SU-DHL-6 (cell line): ENCODE results near the gene DGKB.

Experiments
- H2AFZ ChIP-seq: fragments of 200-600 bp; sonication (generic); 2 replicates; pipeline ENCODE4 v1.6.1; 2014; ENCODE audit warnings: low read depth, mild to moderate bottlenecking, moderate library complexity, mixed read lengths, antibody characterized with exemption, low read length; ENCODE audit not compliant: severe bottlenecking
- H3F3A ChIP-seq: fragments of 200-600 bp; shearing (Covaris generic); 2 replicates; pipeline ENCODE4 v1.6.0; 2016; ENCODE audit warnings: antibody characterized with exemption, mild to moderate bottlenecking; ENCODE audit not compliant: insufficient read depth
- H3K27ac ChIP-seq: fragments of 200-600 bp; sonication (generic); 2 replicates; pipeline ENCODE4 v1.5.1; 2016; ENCODE audit warnings: low read depth, mild to moderate bottlenecking, low read length, moderate library complexity, mixed read lengths
- H3K27me3 ChIP-seq: fragments of 200-600 bp; sonication (generic), shearing (Covaris generic); 2 replicates; pipeline ENCODE4 v1.6.0; 2014; ENCODE audit warnings: mild to moderate bottlenecking, low read length
- H3K36me3 ChIP-seq: fragments of 200-600 bp; sonication (generic); 2 replicates; pipeline ENCODE4 v1.6.1; 2014; ENCODE audit warnings: mild to moderate bottlenecking, low read length, mixed read lengths
- H3K4me2 ChIP-seq: fragments of 300-600, 200-600 bp; shearing (Covaris generic), sonication (generic); 2 replicates; pipeline ENCODE4 v1.6.0; 2014; ENCODE audit warnings: low read length, low read depth, mild to moderate bottlenecking; ENCODE audit not compliant: poor library complexity, severe bottlenecking
- H3K4me3 ChIP-seq: fragments of 200-600 bp; sonication (generic); 2 replicates; pipeline ENCODE4 v1.5.1; 2014; ENCODE audit warnings: antibody characterized with exemption, low read length, mild to moderate bottlenecking, mixed read lengths; ENCODE audit not compliant: insufficient read depth, poor library complexity, severe bottlenecking
- H3K79me2 ChIP-seq: fragments of 200-600 bp; sonication (generic); 2 replicates; pipeline ENCODE4 v1.6.1; 2014; ENCODE audit warnings: mild to moderate bottlenecking, low read length, moderate library complexity; ENCODE audit not compliant: insufficient read depth
- H3K9ac ChIP-seq: fragments of 200-600 bp; sonication (generic); 2 replicates; pipeline ENCODE4 v1.7.0; 2014; ENCODE audit warnings: mild to moderate bottlenecking, low read length
- H3K9me2 ChIP-seq: fragments of 200-600 bp; sonication (generic); replicated peaks from 2 replicates; pipeline ENCODE4 v1.6.1; 2014; ENCODE audit warnings: low read length; ENCODE audit not compliant: insufficient read depth
- H3K9me3 ChIP-seq: fragments of 200-600 bp; sonication (generic); 2 replicates; pipeline ENCODE4 v1.6.1; 2014; ENCODE audit warnings: low read length, mixed read lengths; ENCODE audit not compliant: insufficient read depth
- H4K20me1 ChIP-seq: fragments of 200-600 bp; sonication (generic); 2 replicates; pipeline ENCODE4 v1.6.1; 2014; ENCODE audit warnings: low read depth, mild to moderate bottlenecking, antibody characterized with exemption, low read length, moderate library complexity, mixed read lengths
- CTCF ChIP-seq: fragments of 200-600 bp; sonication (generic); IDR thresholded peaks from one replicate; pipeline ENCODE4 v1.5.1; 2017; ENCODE audit warnings: antibody characterized with exemption, mild to moderate bottlenecking, low read length, moderate library complexity; ENCODE audit not compliant: insufficient read depth, poor library complexity, severe bottlenecking
- EZH2phosphoT487 ChIP-seq: fragments of 200-600 bp; sonication (generic), shearing (Covaris generic); conservative IDR thresholded peaks from 2 replicates; pipeline ENCODE4 v1.6.1; 2018; ENCODE audit warnings: mild to moderate bottlenecking, antibody characterized with exemption, low read length, moderate library complexity, mixed read lengths

The DGKB gene

GRCh38 chr7:14787551-14787950, 115.0 kb downstream of the DGKB start:
- no peaks in the 10 kb centered on the region for H4K20me1 ChIP-seq
- H2AFZ ChIP-seq = no peak overlapping the region
- H3K27me3 ChIP-seq = no peaks in the 10 kb centered on the region
- H3K36me3 ChIP-seq = no peaks in the 10 kb centered on the region
- H3F3A ChIP-seq = no peaks in the 10 kb centered on the region
- H3K4me3 ChIP-seq = no peak overlapping the region
- H3K9me3 ChIP-seq = no peaks in the 10 kb centered on the region
- no peaks in the 10 kb centered on the region for H3K79me2 ChIP-seq
- no peak overlapping the region for H3K27ac ChIP-seq
- H3K4me2 ChIP-seq = no peak overlapping the region
- no peak overlapping the region for H3K9ac ChIP-seq
- TF ChIP-seq CTCF = no peak
- TF ChIP-seq EZH2phosphoT487 = no peak
- H3K9me2 ChIP-seq = no peaks in the 10 kb centered on the region

- Histone ChIP-seq H3K27me3 (no peaks in the 10 kb centered on the region), H3K9me3 (no peaks in the 10 kb centered on the region), H4K20me1 (no peaks in the 10 kb centered on the region), H3K9me2 (no peaks in the 10 kb centered on the region), H3K79me2 (no peaks in the 10 kb centered on the region), H3F3A (no peaks in the 10 kb centered on the region), H3K36me3 (no peaks in the 10 kb centered on the region), H3K27ac (no peak overlapping the region), H2AFZ (no peak overlapping the region), H3K9ac (no peak overlapping the region), H3K4me3 (no peak overlapping the region), H3K4me2 (no peak overlapping the region)
- TF ChIP-seq CTCF (no peak), EZH2phosphoT487 (no peak)
Measured at GRCh38 chr7:14786314-14786895, 116.1 kb downstream of the DGKB start.

GRCh38 chr7:14777806-14778205, 124.7 kb downstream of the DGKB start:
- Histone ChIP-seq H3F3A (no peaks in the 10 kb centered on the region), H3K27me3 (no peaks in the 10 kb centered on the region), H3K9ac (no peak overlapping the region), H4K20me1 (no peaks in the 10 kb centered on the region), H3K4me2 (no peak overlapping the region), H3K79me2 (no peaks in the 10 kb centered on the region), H3K9me2 (no peaks in the 10 kb centered on the region), H3K4me3 (no peak overlapping the region), H3K27ac (no peak overlapping the region), H2AFZ (no peak overlapping the region), H3K36me3 (no peaks in the 10 kb centered on the region), H3K9me3 (peaks cover 17% of the 10 kb centered on the region; the same call in 1 of the 2 replicates)
- TF ChIP-seq CTCF (no peak), EZH2phosphoT487 (no peak)
